BLaER1 treated with 17β-estradiol and CSF1 and Interleukin-3, amounts not matched to agents 10 nM and 100 nM (cell line): Measurements from ENCODE around the gene PMF1.

Experiments
- H3K27ac ChIP-seq, 11 experiments: shearing (Covaris generic); formaldehyde crosslinking; 2 replicates each; pipeline ENCODE4 v1.8.1; 2022
- H3K27me3 ChIP-seq, 11 experiments: shearing (Covaris generic); formaldehyde crosslinking; 2 replicates each; pipeline ENCODE4 v1.8.1; 2022
- H3K36me3 ChIP-seq, 11 experiments: shearing (Covaris generic); formaldehyde crosslinking; 2 replicates each; pipeline ENCODE4 v1.8.1; 2022
- H3K4me1 ChIP-seq, 10 experiments: shearing (Covaris generic); formaldehyde crosslinking; 2 replicates each; pipeline ENCODE4 v1.8.1; 2022
- H3K4me2 ChIP-seq, 11 experiments: shearing (Covaris generic); formaldehyde crosslinking; 2 replicates each; pipeline ENCODE4 v1.8.1; 2022
- H3K4me3 ChIP-seq, 10 experiments: shearing (Covaris generic); formaldehyde crosslinking; 2 replicates each; pipeline ENCODE4 v1.8.1; 2022
- H3K9ac ChIP-seq, 11 experiments: shearing (Covaris generic); formaldehyde crosslinking; 2 replicates each; pipeline ENCODE4 v1.8.1; 2022
- H3K9me3 ChIP-seq, 11 experiments: shearing (Covaris generic); formaldehyde crosslinking; replicated peaks in 1 of 11; 2 replicates each; pipeline ENCODE4 v1.8.1; 2022
- H4K20me1 ChIP-seq, 11 experiments: shearing (Covaris generic); formaldehyde crosslinking; 2 replicates each; pipeline ENCODE4 v1.8.1; 2022
- Cebpa-rat ChIP-seq, 11 experiments: shearing (Covaris generic); IDR thresholded peaks; 2 replicates each; pipeline ENCODE4 v1.8.1; 2022

The PMF1 gene

GRCh38 chr1:156246241-156246780 lies 33.5 kb downstream of the PMF1 start:
- H3K9me3 ChIP-seq: no peaks in the 10 kb centered on the region
- peaks cover 34 to 56% (median 46%) of the 10 kb centered on the region in 10 experiments for H3K4me1 ChIP-seq
- peaks cover 24 to 37% (median 27%) of the 10 kb centered on the region in 11 experiments for H3K36me3 ChIP-seq
- no peak for TF ChIP-seq Cebpa-rat (IDR thresholded peaks at IDR 0.05)
- H3K4me2 ChIP-seq: peak overlapping the region; percentile 90 to 100 (median 97)
- H3K27ac ChIP-seq: peak overlapping the region in 2 of 11 experiments; percentile 12 to 24; a peak in 2 of 22 replicates
- H4K20me1 ChIP-seq: peaks cover 3 to 98% (median 90%) of the 10 kb centered on the region in 11 experiments; a peak in 21 of 22 replicates
- H3K4me3 ChIP-seq: peak overlapping the region in 8 of 10 experiments; percentile 35 to 62 (median 49); a peak in 15 of 20 replicates
- H3K27me3 ChIP-seq: peaks cover 16 to 29% (median 23%) of the 10 kb centered on the region in 11 experiments; a peak in 21 of 22 replicates
- H3K9ac ChIP-seq: peak overlapping the region in 8 of 11 experiments; percentile 12 to 71 (median 48); a peak in 7 of 22 replicates

- H3K27me3 ChIP-seq: peaks cover 16 to 29% (median 23%) of the 10 kb centered on the region in 11 experiments; a peak in 21 of 22 replicates
- H3K4me3 ChIP-seq: 0 out of 20 replicates have a peak overlapping the region, but pooled peaks of 1 of the 10 experiments have one; percentile 62
- TF ChIP-seq Cebpa-rat (IDR thresholded peaks at IDR 0.05): no peak
- peak overlapping the region; percentile 90 to 100 (median 97); a peak in 21 of 22 replicates for H3K4me2 ChIP-seq
- H3K9me3 ChIP-seq: no peaks in the 10 kb centered on the region
- no peak overlapping the region for H3K27ac ChIP-seq
- H4K20me1 ChIP-seq: peaks cover 0 to 98% (median 90%) of the 10 kb centered on the region in 11 experiments; a peak in 21 of 22 replicates
- H3K9ac ChIP-seq: no peak overlapping the region
- peaks cover 28 to 50% (median 40%) of the 10 kb centered on the region in 10 experiments for H3K4me1 ChIP-seq
- H3K36me3 ChIP-seq: peaks cover 30 to 43% (median 33%) of the 10 kb centered on the region in 11 experiments
Observed at GRCh38 chr1:156246781-156247459, 34.1 kb downstream of the PMF1 start.

- peaks cover 16 to 29% (median 23%) of the 10 kb centered on the region in 11 experiments; a peak in 21 of 22 replicates for H3K27me3 ChIP-seq
- H3K36me3 ChIP-seq: peaks cover 38 to 51% (median 41%) of the 10 kb centered on the region in 11 experiments
- H3K4me3 ChIP-seq: no peak within 1 kb of the TSS
- H3K4me2 ChIP-seq: peak within 1 kb of the TSS in 10 of 11 experiments; percentile 90 to 100 (median 98); a peak in 14 of 22 replicates
- H3K27ac ChIP-seq: no peak within 1 kb of the TSS
- no peaks in the 10 kb centered on the region for H3K9me3 ChIP-seq
- no peak for TF ChIP-seq Cebpa-rat (IDR thresholded peaks at IDR 0.05)
- peaks cover 20 to 43% (median 32%) of the 10 kb centered on the region in 10 experiments for H3K4me1 ChIP-seq
- H3K9ac ChIP-seq: no peak within 1 kb of the TSS
- H4K20me1 ChIP-seq: peaks cover 0 to 98% (median 90%) of the 10 kb centered on the region in 11 experiments; a peak in 21 of 22 replicates
Observed at GRCh38 chr1:156247460-156248322, 34.9 kb downstream of the PMF1 start, which contains the start of gene PAQR6. TSS of gene PAQR6 (minus strand) at chr1:156248056. CDS start at chr1:156246731, 1,325 bp downstream.

GRCh38 chr1:156248323-156248683 lies 35.5 kb downstream of the PMF1 start:
- H3K9me3 ChIP-seq: no peaks in the 10 kb centered on the region
- no peak for TF ChIP-seq Cebpa-rat (IDR thresholded peaks at IDR 0.05)
- H3K27me3 ChIP-seq: peaks cover 16 to 29% (median 23%) of the 10 kb centered on the region in 11 experiments; a peak in 21 of 22 replicates
- H3K9ac ChIP-seq: no peak overlapping the region
- H3K4me1 ChIP-seq: peaks cover 17 to 38% (median 31%) of the 10 kb centered on the region in 10 experiments
- H3K27ac ChIP-seq: no peak overlapping the region
- no peak overlapping the region for H3K4me2 ChIP-seq
- H3K36me3 ChIP-seq: peaks cover 44 to 57% (median 47%) of the 10 kb centered on the region in 11 experiments
- no peak overlapping the region for H3K4me3 ChIP-seq
- H4K20me1 ChIP-seq: peaks cover 0 to 98% (median 91%) of the 10 kb centered on the region in 11 experiments; a peak in 21 of 22 replicates

- Histone ChIP-seq H3K36me3 (peaks cover 57 to 70% (median 60%) of the 10 kb centered on the region in 11 experiments), H3K4me1 (peaks cover 17 to 33% (median 26%) of the 10 kb centered on the region in 10 experiments), H4K20me1 (peaks cover 4 to 98% (median 91%) of the 10 kb centered on the region in 11 experiments; a peak in 21 of 22 replicates)
Observed at GRCh38 chr1:156249593-156249992, 36.8 kb downstream of the PMF1 start.

GRCh38 chr1:156251527-156251926 lies 38.7 kb downstream of the PMF1 start:
- H3K27me3 ChIP-seq: peaks cover 0 to 4% (median 0%) of the 10 kb centered on the region in 11 experiments; a peak in 7 of 22 replicates
- peak overlapping the region in 1 of 11 experiments; percentile 1; a peak in 2 of 22 replicates for H3K9ac ChIP-seq
- peaks cover 76 to 89% (median 79%) of the 10 kb centered on the region in 11 experiments for H3K36me3 ChIP-seq
- peaks cover 4 to 96% (median 87%) of the 10 kb centered on the region in 11 experiments; a peak in 21 of 22 replicates for H4K20me1 ChIP-seq
- no peak overlapping the region for H3K27ac ChIP-seq
- peaks cover 4 to 14% (median 7%) of the 10 kb centered on the region in 10 experiments for H3K4me1 ChIP-seq
- H3K4me2 ChIP-seq: no peak overlapping the region
- TF ChIP-seq Cebpa-rat (IDR thresholded peaks at IDR 0.05): no peak
- no peaks in the 10 kb centered on the region for H3K9me3 ChIP-seq
- no peak overlapping the region for H3K4me3 ChIP-seq

More at GRCh38 chr1:156249593-156249992, 36.8 kb downstream of the PMF1 start:
- Histone ChIP-seq H3K9ac (no peak overlapping the region), H3K4me2 (no peak overlapping the region), H3K27me3 (peaks cover 16 to 23% (median 18%) of the 10 kb centered on the region in 11 experiments; a peak in 21 of 22 replicates), H3K9me3 (no peaks in the 10 kb centered on the region), H3K4me3 (no peak overlapping the region), H3K27ac (no peak overlapping the region)
- no peak for TF ChIP-seq Cebpa-rat (IDR thresholded peaks at IDR 0.05)

- Histone ChIP-seq H3K9me3 (no peaks in the 10 kb centered on the region), H4K20me1 (peaks cover 4 to 98% (median 88%) of the 10 kb centered on the region in 11 experiments; a peak in 18 of 22 replicates), H3K9ac (peak overlapping the region in 1 of 11 experiments; percentile 9; a peak in 2 of 22 replicates), H3K27ac (no peak overlapping the region), H3K4me2 (no peak overlapping the region), H3K27me3 (no peaks in the 10 kb centered on the region), H3K36me3 (peaks cover 97 to 100% (median 100%) of the 10 kb centered on the region in 11 experiments), H3K4me3 (no peak overlapping the region), H3K4me1 (peaks cover 0 to 14% (median 6%) of the 10 kb centered on the region in 10 experiments; a peak in 10 of 20 replicates)
- no peak for TF ChIP-seq Cebpa-rat (IDR thresholded peaks at IDR 0.05)
Observed at GRCh38 chr1:156253634-156254033, 40.8 kb downstream of the PMF1 start.

GRCh38 chr1:156257711-156258110 lies 44.9 kb downstream of the PMF1 start:
- H3K9me3 ChIP-seq: no peaks in the 10 kb centered on the region
- peaks cover 100% of the 10 kb centered on the region in 11 experiments for H3K36me3 ChIP-seq
- no peaks in the 10 kb centered on the region for H3K27me3 ChIP-seq
- peaks cover 4 to 98% (median 87%) of the 10 kb centered on the region in 11 experiments; a peak in 18 of 22 replicates for H4K20me1 ChIP-seq
- peak overlapping the region in 2 of 11 experiments; percentile 21 to 26; a peak in 3 of 22 replicates for H3K4me2 ChIP-seq
- H3K27ac ChIP-seq: no peak overlapping the region
- no peak overlapping the region for H3K4me3 ChIP-seq
- no peak for TF ChIP-seq Cebpa-rat (IDR thresholded peaks at IDR 0.05)
- peaks cover 0 to 18% (median 6%) of the 10 kb centered on the region in 10 experiments; a peak in 10 of 20 replicates for H3K4me1 ChIP-seq
- peak overlapping the region in 3 of 11 experiments; percentile 9 to 30 (median 27); a peak in 2 of 22 replicates for H3K9ac ChIP-seq
